Measurements from ENCODE around the gene CLPX.
"Not testable (repeated sequence)": the region's sequence is repeated elsewhere in the genome, so short reads cannot be mapped to it uniquely, and the experiment has no call there.

CLPX gene

DNA sequence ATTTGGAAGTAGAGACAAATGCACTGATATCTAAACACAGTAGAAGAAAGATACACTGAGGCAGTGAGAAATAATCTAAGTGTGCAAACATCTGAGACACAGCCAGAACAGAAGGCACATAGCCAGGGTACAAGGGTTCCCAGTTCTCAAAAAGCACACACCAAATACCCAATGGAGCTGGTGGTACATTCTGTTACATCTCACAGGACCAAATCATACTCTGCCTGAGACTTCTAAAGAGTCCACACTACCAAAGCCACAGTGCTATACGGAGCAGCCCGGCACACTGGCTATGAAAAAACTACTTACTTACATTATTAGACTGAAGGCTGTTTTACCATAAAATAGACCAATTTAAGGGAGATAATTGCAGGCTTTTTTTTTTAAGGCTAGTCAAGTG, 19.3 kb downstream of the CLPX start:
- no peak for DNase-seq

DNA sequence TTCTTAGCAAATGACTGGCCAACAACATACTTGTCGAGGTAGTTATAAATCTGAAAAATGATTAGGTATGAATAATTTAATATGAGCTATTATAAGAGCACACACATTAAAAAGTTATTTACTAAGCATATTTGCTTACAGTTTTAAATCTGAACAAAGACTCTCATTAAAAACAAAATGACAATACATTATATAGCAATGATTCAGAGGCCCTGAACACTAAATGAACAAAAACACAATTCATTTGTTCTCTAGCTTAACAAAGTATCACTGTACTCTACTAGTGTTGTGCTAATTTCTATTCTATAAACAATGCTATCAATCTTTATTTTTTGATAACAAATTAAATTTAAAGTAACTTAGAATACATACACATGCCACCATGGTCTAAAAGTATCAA, 21.0 kb downstream of the CLPX start:
- DNase-seq: no peak

DNA sequence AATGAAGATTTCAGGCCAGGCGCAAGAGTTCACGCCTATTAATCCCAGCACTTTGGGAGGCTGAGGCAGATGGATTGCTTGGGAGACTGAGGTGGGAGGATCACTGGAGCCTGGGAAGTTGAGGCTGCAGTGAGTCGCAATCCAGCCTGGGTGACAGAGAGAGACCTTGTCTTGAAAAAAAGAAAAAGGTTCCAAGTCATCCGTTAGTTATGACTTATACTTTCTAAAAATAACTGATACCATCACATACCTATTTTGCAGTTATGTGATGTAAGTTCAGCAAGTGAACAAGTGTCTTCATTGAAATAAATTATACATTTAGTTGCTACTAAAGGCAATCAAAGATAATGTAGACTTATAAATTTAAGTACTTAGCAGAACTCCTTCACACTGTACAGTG, 22.1 kb downstream of the CLPX start:
- DNase-seq: no peak

DNA sequence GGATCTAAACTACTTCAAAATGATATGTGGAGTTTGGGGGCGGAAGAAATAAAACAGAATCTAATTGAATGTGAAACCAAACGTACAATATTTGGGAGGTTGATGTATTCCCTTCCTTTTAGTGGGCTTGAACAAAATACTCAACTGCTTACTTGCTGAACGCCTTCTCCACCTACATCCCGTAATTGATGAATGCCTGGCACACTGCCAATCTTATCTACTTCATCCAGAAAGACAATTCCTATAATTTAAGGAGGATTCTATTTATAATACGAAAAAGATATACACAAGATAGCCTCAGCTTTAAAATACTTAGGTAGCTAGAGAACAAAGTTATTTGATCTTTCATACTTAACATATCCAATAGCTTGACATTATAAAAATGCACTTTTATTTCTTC, 28.4 kb downstream of the CLPX start:
- no peak for DNase-seq

DNA sequence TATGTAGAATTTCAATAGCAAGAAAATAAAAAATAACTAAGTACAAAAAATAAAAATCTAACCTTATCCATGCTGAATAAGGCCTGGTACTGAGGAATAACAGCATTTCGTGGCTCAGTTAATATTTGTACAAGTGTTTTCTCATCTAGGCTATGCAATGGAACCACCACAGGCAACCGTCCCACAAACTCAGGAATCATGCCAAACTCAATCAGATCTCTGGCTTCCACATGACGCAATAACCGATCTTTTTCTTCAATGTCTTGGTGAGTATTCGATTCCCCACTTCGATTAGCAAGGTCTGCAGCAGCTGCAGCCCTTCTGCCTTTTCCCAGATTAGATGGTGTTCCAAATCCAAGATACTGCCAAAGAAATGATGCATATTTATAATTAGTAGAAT, 30.4 kb downstream of the CLPX start:
- no peak for DNase-seq

DNA sequence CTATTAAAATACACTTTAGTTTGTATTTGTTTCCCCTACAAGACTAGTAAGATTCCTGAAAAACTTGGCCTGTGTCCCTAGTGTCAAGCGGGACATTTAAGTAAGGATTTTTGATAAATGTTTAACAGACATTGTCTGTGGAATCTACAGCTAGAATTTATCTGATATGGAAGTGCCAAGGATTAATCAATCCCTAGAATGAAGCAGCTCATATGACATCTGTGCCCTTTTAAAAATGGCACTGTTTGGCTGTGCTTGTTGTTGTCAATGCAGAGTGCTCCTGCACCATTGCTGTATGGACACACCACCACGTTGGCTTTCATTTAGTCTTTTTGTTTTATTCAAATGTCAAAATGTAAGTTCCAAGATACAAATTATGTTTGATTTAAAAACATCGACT, 37.2 kb downstream of the CLPX start:
- no peak for DNase-seq

DNA sequence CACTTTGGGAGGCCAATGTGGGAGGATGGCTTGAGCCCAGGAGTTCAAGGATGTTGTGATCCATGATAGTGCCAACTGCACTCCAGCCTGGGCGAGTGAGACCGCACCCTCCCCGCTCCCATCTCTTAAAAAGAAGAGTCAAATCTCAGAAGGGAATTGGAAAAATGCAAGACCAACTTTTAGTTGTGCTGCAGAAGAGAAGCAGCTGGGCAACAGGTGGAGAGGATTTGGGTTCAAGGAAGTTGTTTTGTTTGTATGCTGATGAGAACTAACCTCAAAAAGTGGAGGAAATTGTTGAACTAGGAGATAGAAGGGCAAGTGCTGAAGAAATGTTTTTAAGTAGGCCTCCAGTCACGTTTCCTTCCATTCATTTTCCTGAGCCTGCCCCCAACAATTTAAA, 38.7 kb downstream of the CLPX start:
- DNase-seq: no peak

DNA sequence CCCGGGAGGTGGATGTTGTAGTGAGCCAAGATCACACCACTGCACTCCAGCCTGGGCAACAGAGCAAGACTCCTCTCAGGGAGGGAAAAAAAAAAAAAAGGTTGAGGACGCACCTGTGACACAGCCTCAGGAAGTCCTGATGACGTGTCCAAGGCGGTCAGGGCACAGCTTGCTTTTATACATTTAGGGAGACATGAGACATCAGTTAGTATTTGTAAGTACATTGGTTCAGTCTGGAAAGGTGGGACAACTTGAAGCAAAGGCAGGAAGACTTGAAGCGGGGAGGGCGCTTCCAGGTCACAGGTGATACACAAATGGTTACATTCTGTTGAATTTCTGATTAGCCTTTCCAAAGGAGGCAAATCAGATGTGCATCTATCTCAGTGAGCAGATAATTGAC, 46.5 kb downstream of the CLPX start:
- not testable (repeated sequence) for DNase-seq

DNA sequence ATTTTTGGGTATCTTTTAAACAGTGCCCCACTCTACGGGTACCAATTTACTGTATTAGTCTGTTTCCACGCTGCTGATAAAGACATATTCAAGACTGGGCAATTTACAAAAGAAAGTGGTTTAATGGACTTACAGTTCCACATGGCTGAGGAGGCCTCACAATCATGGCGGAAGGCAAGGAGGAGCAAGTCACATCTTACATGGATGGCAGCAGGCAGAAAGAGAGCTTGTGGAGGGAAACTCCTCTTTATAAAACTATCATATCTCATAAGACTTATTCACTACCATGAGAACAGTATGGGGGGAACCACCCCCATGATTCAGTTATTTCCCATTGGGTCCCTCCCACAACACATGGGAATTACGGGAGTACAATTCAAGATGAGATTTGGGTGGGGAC, 47.2 kb downstream of the CLPX start:
- not testable (repeated sequence) for DNase-seq

DNA sequence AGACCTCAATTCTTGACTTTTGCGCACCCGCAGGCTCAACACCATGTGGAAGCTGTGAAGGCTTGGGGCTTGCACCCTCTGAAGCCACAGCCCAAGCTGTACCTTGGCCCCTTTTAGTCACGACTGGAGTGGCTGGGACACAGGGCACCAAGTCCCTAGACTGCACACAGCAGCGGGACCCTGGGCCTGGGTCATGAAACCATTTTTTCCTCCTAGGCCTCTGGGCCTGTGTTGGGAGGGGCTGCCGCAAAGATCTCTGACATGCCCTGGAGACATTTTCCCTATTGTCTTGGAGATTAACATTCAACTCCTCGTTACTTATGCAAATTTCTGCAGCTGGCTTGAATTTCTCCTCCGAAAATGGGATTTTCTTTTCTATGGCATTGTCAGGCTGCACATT, 48.1 kb downstream of the CLPX start:
- DNase-seq: not testable (repeated sequence)

DNA sequence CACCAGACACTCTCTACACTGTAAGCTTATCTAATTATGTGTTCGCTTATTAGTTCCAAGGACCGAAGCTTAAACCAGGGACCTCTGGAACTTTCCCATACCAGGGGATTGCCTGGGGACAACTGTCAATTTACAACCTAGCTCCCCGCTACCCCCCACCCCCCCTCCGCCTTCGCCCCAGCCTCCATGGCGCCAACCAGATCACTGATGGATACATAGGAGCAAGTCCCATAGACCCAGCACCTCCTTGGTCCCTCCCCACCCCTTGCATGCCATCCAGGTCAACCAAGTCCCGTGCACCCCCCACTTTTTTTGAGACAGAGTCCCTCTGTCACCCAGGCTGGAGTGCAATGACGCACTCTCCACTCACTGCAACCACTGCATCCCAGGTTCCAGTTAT, 50.6 kb downstream of the CLPX start:
- DNase-seq: no peak

DNA sequence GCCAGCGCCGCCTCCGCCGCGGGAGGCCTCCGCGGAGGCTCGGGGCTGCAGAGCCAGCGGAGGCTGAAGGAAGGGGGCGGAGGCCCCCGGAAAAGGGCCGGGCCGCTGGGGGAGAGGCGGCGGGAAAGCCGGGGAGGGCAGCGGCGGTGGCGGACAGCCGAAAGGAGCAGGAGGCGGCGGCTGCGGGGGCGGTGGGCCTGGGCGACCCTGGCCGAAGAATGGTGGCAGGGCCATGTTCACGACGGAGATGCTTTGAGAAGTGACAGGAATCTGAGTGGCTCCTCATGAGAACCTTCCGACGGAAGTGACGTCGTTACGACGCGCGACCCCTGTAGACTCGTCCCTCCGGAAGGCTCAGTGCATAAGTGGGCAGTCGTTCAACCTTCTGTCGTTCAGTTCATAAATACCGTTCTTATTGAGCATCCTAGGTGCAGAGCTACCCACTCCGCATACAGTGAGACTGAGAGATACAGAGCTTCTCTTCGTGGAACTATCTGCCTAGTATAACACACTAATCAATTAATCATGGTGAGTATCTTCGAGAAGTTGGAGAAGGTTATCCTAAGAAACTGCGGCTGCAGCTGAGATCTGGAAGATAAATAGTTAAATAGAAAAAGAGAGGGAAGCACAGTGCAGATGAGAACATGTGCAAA, 51.5 kb downstream of the CLPX start, which contains the start of gene PDCD7:
Gene PDCD7 (minus strand): TSS at position 261 of the 653 bp plus-strand sequence. CDS start 27 bp downstream, at position 234.
- DNase-seq: peak; percentile 51 to 93 (median 74)

DNA sequence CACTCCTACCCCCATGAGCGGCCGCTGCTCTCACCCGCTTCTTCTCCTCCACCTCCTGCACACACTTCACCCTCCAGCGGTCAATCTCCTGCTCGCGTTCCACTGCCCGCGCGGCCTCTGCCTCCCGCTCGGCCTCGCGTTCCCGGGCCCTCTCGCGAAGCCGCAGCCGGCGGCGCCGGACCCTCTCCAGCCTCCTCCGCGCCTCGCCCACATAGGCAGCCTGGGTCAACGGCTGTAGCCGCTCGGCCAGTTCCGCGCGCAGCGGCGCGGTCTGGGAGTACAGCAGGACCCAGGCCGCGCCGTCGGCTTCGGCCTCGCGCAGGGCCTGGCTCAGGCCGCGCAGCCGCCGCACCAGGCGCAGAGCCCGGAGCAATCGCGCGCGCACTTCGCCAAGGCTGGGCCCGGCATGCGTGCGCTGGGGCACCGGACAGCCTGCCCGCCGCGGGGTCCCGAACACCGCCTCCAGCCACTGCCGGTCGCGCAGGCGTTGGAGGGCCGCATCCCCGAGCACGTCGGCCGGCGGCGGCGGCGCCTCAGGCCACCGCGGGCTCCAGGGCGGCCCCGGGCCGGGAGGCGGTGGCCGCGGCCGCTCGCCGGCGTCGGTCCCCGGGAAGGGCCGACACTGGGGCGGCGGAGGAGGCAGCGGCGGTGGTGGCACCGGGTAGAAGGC, 52.1 kb downstream of the CLPX start:
- DNase-seq: peak in 2 of 5 donors; percentile 9 to 12

DNA sequence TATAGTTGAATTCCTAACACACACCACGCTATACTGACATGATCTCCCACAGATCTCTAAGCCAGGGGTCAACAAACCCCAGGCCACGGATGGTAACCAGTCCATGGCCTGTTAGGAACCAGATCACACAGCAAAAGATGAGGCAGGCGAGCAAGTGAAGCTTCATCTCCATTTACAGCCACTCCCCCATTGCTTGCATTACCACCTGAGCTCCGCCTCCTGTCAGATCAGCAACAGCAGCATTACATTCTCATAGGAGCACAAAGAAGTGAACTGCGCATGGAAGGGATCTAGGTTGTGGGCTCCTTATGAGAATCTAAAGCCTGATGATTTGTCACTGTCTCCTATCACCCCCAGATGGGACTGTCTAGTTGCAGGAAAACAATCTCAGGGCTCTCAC, 54.2 kb downstream of the CLPX start:
- no peak for DNase-seq

DNA sequence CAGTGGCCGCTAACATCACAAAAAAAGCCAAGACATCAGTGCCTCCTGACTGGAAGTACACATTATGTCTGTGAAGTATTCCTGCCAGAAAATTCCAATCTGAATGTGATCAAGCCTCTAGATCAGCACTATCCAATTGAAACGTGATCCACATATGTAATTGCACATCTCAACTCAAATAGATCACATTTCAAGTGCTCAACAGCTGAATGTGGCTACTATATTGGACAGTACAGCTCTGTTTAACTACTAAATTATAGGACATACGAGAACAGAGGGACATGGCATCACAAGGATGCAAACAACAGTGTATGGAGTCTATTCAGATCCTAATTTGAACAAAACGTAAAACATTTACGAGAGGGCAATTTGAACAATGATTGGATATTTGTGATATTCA, 69.6 kb downstream of the CLPX start:
- no peak for DNase-seq

DNA sequence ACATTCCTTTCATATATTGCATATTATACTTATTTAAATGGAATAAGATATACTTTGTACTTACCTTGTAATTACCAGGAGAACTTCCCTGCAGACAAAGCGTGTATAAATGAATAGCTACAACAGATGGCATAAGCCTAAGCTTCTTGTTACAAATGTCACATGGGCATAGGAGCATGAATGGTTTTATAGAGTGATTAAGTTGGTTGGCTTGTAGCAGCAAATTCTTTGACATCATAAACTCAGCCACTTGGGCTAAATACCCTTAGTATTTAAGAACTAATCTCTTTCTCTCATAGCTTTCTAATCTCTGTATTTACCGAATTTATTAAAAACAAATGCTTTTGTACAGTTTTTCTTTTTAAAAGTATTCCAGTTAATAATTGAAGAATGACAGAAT, 70.1 kb downstream of the CLPX start, which contains the start of gene UBAP1L:
Gene UBAP1L (minus strand): TSS at position 115 of the 400 bp plus-strand sequence. CDS start 8,985 bp downstream, outside the sequence.
- no peak for DNase-seq

DNA sequence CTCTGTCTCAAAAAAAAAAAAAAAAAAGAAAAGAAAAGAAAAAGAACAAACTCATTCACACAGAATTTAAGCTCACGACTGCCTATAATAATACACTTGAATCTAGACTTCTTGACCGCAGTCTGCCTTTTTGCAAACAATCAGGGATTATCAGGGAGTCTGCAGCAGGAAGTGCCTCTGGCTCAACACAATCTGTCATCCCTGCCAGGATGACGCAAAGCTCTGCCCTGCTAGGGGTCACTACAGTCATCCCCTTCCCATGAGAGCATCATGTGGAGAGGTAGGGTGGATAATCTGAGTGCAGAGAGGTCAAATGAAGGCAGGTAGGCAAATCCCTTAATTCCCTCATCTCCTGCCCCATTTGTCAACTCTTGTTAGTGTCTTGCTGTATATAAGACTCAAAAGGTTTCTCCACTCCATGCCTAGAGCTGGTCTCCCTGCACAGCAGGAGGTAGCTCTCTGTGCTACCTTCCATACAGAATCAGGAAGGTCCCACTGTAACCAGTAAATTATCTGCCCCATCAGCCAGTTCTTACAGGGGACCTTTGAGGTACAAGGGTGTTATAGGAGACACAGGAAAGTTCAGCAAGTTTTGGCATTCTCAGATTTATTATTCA, 74.4 kb downstream of the CLPX start:
- DNase-seq: no peak

DNA sequence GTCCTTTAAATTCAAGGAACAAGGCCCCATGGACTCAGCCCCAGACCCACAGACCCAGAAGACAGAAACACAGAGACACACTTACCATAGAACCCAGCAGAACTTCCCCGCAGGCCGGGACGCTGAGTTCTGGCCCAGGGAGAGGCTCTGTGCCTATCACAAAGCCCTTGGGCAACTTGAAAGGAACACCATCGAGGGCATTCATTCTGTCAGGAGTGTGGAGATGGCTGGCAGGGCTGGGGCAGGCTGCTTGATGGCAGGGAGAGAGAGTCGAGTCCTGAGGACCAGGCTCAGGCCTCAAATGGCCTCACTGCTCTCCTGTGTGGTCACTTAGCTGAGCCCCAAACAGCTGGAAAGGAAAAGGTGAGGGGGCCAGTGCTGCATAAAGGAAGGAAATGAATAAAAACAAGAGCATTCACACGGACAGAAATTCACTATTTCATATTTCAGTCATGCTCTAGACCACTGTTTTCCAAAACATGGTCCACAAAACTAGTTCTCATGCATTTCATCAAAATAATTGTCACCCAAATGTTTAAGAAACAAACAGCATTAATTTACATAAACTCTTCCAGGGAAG, 79.0 kb downstream of the CLPX start:
- DNase-seq: no peak

DNA sequence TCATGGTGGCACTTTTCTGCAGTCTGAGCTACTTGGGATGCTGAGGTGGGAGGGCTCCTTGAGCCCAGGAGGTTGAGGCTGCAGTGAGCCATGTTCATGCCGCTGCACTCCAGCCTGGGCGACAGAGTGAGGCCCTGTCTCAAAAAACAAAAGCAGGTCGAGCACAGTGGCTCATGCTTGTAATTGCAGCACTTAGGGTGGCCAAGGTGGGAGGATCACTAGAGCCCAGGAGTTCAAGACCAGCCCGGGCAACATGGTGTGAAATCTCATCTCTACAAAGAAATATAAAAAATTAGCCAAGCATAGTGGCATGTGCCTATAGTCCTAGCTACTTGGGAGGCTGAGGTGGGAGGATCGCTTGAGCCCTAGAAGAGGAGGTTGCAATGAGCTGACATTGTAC, 80.1 kb downstream of the CLPX start:
- no peak for DNase-seq

DNA sequence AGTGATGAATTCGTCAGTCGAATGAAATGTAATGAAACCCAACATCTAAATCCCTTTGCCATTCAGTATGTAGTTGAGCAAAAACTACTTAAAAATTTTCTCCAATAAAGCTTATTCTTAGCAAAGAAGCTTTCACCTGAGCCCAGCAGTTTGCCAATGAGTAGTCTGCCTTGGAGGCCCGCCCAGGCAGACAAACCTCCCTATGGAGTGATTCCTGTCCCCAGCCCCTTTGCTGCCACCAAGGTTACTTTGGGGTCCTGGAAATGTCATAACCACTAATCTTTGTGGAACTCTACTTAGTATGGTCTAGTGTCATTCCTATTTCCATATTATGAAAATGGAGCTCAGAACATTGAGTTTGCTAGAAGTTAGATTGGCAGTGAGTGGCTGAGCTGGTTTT, 82.2 kb downstream of the CLPX start:
- DNase-seq: no peak

DNA sequence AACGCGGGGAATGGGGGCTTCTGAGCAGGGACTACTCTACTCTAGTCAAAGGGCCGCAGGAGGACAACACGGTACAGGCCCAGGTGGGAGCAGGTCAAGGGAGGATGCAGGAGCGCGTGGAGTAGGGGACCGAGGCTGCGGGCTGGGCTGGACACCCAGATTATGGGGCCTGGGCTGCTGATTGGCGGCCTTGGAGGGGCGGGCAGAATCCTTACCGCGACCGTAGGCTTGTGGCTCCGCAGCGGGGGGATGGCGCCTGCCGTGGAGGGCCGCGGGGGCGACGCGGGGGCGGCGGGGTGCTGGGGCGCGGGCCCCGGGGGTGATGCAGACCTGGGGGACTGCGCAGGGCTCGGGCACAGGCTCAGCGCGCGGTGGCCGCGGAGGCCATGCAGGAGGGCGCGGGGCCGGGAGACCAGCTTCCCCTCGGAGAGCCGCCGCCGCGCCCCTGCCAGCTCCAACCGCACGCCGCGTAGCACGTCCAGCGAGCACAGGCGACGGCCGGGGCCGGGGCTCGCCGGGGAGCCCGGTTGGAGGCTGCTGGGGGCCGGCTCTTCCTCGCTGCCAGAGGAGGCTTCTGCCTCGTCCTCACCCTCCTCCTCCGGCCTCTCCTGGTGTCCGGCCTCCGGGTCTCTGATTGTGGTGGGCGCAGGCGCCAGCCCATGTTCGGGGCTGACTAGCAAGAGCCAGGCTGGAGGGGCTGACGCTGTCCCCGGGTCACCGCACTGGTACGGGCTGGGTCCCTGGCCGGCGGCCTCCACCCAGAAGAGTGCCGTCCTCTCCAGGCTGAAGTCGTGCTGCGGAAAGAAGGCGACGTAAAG, 83.0 kb downstream of the CLPX start:
- DNase-seq: no peak

DNA sequence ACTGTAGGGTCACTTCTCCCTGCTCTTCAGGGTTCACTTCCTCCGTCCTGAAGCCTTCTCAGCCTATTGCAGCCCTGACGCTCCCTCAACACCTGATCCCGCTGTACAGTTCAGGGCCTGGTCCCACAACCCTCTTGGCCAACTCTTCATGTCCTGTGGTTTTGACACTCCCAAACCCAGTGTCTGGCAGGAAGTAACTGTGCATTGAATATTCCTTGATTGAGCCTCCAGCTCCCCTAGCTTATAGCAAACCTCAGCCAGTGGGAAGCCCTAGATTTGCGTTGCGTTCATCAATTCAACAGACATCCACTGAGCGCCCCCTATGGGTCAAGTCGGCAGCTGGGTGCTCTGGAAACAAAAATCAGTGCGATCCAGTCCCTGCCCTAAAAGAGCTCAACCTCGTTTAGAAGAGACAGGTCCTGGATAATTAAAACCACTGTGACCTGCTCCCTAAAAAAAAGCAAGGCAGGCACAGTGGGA, 83.7 kb downstream of the CLPX start:
- peak in 2 of 5 donors; percentile 25 to 26 for DNase-seq

DNA sequence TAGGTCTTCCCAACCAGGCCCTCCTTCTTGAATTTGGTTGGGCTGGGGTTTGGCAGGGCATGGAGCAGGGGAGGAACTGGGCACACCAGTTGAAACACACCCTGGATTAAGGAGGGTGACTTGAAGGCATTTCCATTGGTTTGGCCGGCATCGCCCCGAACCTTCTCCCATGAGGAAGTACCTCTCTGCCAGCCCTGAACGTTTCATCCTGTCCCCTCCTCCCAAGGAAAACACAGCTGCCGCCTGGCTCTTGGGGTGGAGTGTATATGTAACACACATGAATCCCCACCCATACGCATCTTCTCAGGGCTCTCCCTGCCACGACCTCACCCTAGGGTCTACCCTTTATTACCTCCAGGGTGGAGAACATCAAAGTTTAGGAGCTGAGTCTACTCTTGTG, 84.7 kb downstream of the CLPX start:
- DNase-seq: no peak
